Osteoblast (primary cell): Measurements from ENCODE around the gene SORCS2. TPM values are rescaled to one million over a fixed set of nuclear protein-coding genes. Genes with fewer than 3 reads are reported as not detected.
A peak's percentile ranks its signal among the peaks of the same experiment; 100 is the strongest.

Source experiments
- DNase-seq: peaks from one replicate; pipeline ENCODE4 v3.0.0; 2011; ENCODE audit warnings: low spot score, mixed read lengths; ENCODE audit not compliant: insufficient read length; ENCODE audit errors: missing footprints
- H2AFZ ChIP-seq: 2 replicates; pipeline ENCODE4 v1.6.0; 2011; ENCODE audit warnings: mild to moderate bottlenecking, low read length
- H3K27ac ChIP-seq: 2 replicates; pipeline ENCODE4 v1.5.1; 2011; ENCODE audit warnings: mild to moderate bottlenecking, low read depth, low read length, moderate library complexity
- H3K27me3 ChIP-seq: 2 replicates; pipeline ENCODE4 v1.6.0; 2012; ENCODE audit warnings: mild to moderate bottlenecking, control low read depth, inconsistent platforms, low read length, moderate library complexity; ENCODE audit not compliant: insufficient read depth
- H3K36me3 ChIP-seq: 2 replicates; pipeline ENCODE4 v1.5.1; 2011; ENCODE audit warnings: mild to moderate bottlenecking, low read length, control low read depth, moderate library complexity; ENCODE audit not compliant: insufficient read depth
- H3K4me1 ChIP-seq: 2 replicates; pipeline ENCODE4 v1.5.1; 2011; ENCODE audit warnings: mild to moderate bottlenecking, low read length, control low read depth, moderate library complexity; ENCODE audit not compliant: insufficient read depth
- H3K4me2 ChIP-seq: 2 replicates; pipeline ENCODE4 v1.6.0; 2011; ENCODE audit warnings: mild to moderate bottlenecking, low read length; ENCODE audit not compliant: insufficient read depth
- H3K4me3 ChIP-seq: fragments of 200-600 bp; sonication (generic); 3 replicates; pipeline ENCODE4 v1.5.1; 2012; ENCODE audit warnings: mild to moderate bottlenecking, low read length, inconsistent platforms; ENCODE audit not compliant: insufficient read depth
- H3K79me2 ChIP-seq: 2 replicates; pipeline ENCODE4 v1.6.0; 2012; ENCODE audit warnings: mild to moderate bottlenecking, low read length, control low read depth, inconsistent platforms; ENCODE audit not compliant: insufficient read depth
- H3K9me3 ChIP-seq: 2 replicates; pipeline ENCODE4 v1.5.1; 2011; ENCODE audit warnings: low read depth, low read length, control low read depth
- H4K20me1 ChIP-seq: 2 replicates; pipeline ENCODE4 v1.6.0; 2012; ENCODE audit warnings: mild to moderate bottlenecking, low read length, control low read depth; ENCODE audit not compliant: insufficient read depth
- total RNA-seq: library from RNA; depleted of rRNA; stranded (reverse); fragments of >200 nt; gene quantifications from 2 replicates; pipeline ENCODE4 v1.2.3, GENCODE V29; 2012
- TF ChIP-seq, protein P1 (sequence below): IDR thresholded peaks from 2 replicates; pipeline ENCODE4 v1.5.1; 2011; ENCODE audit warnings: mild to moderate bottlenecking, low read depth, low read length, moderate library complexity; ENCODE audit errors: extremely low read depth

The SORCS2 gene
- total RNA-seq, 1 donor = 9.0 TPM

DNA sequence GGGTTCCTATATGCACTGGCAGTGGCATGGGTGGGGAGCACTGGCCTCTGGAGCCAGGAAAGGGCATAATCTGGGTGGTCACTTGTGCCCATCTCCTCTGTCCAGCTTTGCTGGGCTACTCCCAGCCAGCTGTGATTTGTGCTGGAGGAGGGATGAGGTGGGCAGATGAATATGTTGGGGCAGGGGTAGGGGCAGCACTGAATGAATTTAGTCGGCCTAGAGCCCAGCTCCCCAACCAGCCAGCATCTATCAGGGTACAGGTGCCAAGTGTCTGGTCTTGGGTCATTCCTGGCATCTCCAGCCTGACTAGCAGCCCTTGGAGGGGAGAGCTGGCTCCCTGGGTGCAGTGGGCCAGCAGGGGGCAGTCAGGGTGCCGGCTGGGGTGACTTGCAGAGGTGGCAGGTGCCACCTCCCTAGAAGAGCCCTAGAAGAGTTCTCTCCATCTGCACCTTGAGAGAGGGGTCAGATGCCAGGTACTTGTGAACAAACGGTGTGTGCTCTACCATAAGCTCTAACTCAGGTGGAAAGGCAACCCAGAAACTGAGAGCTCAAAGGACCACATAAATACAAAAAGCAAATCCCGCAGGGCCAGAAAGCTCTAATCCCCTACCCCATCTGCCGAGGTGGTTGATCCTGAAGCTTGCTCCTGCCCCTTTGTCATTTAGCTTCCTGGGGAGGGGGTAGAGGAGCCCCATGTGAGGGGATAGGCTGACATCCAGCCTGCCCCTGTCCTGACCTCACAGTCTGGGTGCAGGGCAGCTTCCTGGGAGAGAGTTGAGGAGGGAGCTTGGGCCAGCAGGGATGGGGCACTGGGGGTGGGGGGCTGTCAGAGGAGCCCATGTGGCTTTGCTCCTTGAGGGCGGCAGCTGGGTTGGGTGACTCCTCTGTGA, 2.2 kb downstream of the SORCS2 start:
- Histone ChIP-seq H3K27me3 (peaks cover 40% of the 10 kb centered on the region), H3K4me1 (peaks cover 19% of the 10 kb centered on the region), H2AFZ (no peak overlapping the region), H3K9me3 (no peaks in the 10 kb centered on the region), H3K4me2 (peak overlapping the region; percentile 79), H3K4me3 (no peak overlapping the region), H3K79me2 (no peaks in the 10 kb centered on the region), H3K27ac (no peak overlapping the region), H3K36me3 (no peaks in the 10 kb centered on the region), H4K20me1 (no peaks in the 10 kb centered on the region)
- DNase-seq = peak; percentile 90
- TF ChIP-seq, protein P1, sequence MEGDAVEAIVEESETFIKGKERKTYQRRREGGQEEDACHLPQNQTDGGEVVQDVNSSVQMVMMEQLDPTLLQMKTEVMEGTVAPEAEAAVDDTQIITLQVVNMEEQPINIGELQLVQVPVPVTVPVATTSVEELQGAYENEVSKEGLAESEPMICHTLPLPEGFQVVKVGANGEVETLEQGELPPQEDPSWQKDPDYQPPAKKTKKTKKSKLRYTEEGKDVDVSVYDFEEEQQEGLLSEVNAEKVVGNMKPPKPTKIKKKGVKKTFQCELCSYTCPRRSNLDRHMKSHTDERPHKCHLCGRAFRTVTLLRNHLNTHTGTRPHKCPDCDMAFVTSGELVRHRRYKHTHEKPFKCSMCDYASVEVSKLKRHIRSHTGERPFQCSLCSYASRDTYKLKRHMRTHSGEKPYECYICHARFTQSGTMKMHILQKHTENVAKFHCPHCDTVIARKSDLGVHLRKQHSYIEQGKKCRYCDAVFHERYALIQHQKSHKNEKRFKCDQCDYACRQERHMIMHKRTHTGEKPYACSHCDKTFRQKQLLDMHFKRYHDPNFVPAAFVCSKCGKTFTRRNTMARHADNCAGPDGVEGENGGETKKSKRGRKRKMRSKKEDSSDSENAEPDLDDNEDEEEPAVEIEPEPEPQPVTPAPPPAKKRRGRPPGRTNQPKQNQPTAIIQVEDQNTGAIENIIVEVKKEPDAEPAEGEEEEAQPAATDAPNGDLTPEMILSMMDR = peak; percentile 54

DNA sequence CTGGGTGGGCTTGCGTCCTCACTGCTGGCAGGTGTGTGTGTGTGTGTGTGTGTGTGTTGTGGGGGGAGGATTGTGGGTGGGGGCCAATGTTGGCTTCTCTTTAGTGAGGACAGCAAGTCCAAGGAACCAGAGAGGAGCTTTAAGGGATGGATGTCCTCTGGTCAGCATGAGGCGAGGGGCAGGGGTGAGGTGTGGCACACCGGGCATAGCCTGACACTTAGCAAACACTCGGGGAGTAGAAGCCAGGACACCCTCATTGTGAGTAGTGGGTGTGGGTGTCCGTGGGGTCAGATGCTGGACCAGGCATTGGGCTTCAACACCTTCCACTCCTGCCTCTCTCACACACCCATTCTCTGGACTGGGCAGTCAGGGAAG, 2.8 kb downstream of the SORCS2 start:
- Histone ChIP-seq H3K4me2 (peak overlapping the region; percentile 79), H3K36me3 (no peaks in the 10 kb centered on the region), H3K27ac (no peak overlapping the region), H3K79me2 (no peaks in the 10 kb centered on the region), H3K27me3 (peaks cover 34% of the 10 kb centered on the region), H3K4me1 (peaks cover 19% of the 10 kb centered on the region), H3K4me3 (peak overlapping the region; percentile 49), H3K9me3 (no peaks in the 10 kb centered on the region), H2AFZ (no peak overlapping the region), H4K20me1 (no peaks in the 10 kb centered on the region)
- peak; percentile 91 for DNase-seq
- TF ChIP-seq, protein P1 = no peak

DNA sequence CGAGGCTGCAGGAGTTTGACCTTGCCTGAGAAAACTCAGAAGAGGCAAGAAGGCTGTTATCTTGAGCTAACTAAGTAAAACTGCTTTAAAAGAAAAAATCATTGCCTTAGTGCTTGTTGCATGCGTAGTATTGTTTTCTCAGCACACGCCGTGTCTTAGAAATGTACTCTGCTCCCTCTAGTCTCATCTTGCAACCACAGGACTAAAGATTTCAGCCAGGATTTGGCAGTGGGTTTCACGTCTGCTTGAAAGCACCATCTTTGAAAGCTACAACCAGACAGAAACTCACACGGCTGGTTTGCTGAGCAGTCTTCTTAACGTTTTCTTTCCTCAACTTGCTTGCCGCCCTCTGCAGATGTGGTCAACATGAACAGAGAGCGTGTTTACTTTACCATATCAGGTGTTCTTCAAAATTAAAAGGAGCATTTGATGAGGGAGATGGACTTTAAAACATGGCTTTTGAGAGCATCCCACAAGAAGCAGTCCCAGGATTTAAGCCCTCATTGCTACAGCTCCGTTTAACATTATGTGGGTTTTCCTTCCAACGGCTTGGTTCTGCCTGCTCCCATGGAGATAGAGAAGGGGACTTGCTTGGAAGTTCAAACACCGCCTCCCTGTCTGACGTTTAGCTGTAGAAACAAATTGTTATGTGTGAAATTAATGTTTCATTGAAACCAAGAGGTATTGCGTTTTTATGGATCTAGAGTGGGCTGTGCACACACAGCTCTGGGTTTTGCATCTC, 3.4 kb downstream of the SORCS2 start:
- peak overlapping the region; percentile 49 for H3K4me3 ChIP-seq
- peak; percentile 95 for DNase-seq
- TF ChIP-seq, protein P1 = no peak
- H3K9me3 ChIP-seq = no peaks in the 10 kb centered on the region
- peak overlapping the region; percentile 61 for H2AFZ ChIP-seq
- peaks cover 19% of the 10 kb centered on the region for H3K4me1 ChIP-seq
- peaks cover 32% of the 10 kb centered on the region for H3K27me3 ChIP-seq
- H3K4me2 ChIP-seq = peak overlapping the region; percentile 79
- H3K27ac ChIP-seq = peak overlapping the region; percentile 49
- H3K36me3 ChIP-seq = no peaks in the 10 kb centered on the region
- no peaks in the 10 kb centered on the region for H4K20me1 ChIP-seq
- no peaks in the 10 kb centered on the region for H3K79me2 ChIP-seq

DNA sequence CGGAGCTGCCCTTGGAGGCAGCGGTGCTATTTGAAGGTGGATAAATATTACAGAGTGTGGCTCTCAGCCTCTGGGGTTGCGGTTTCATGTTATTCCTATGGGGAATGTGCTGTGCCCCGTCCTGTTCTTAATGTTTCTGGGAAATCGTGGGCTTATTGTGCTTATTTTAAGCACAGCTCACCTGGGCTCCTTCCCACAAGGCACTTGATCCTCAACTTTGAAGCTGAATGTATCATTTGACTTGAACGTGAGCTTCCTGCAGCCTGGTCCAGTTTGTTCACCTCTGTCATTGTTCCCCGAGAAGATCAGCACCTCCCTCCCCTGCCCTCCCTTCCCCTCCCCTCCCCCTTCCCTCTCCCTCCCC, 3.9 kb downstream of the SORCS2 start:
- Histone ChIP-seq H3K4me2 (peak overlapping the region; percentile 79), H3K9me3 (no peaks in the 10 kb centered on the region)
- TF ChIP-seq, protein P1 = no peak

More for the DNA sequence above, 3.9 kb downstream of the SORCS2 start:
- Histone ChIP-seq H3K4me1 (peaks cover 19% of the 10 kb centered on the region), H3K27ac (no peak overlapping the region), H3K79me2 (no peaks in the 10 kb centered on the region), H3K36me3 (no peaks in the 10 kb centered on the region), H2AFZ (no peak overlapping the region), H4K20me1 (no peaks in the 10 kb centered on the region), H3K27me3 (peaks cover 26% of the 10 kb centered on the region), H3K4me3 (no peak overlapping the region)
- DNase-seq = peak; percentile 55
